Body of pancreas (tissue), 4 donors: ENCODE measurements around the gene RNF10. TPM values are rescaled to one million over a fixed set of nuclear protein-coding genes. Genes with fewer than 3 reads are reported as not detected.
A peak's percentile ranks its signal among the peaks of the same experiment; 100 is the strongest.

ENCODE experiments used
- ATAC-seq: fragments of 150-250 bp; one replicate; pipeline ENCODE4 v1.9.1; 2016
- DNase-seq, 4 donors: peaks; one replicate each; pipeline ENCODE4 v3.0.0-alpha.2; 2019
- H3K27ac ChIP-seq, 4 donors: fragments of 200-600 bp; sonication (generic); 1 replicate in 3 of 4; 2 replicates in 1 of 4; pipeline versions ENCODE4 v1.5.1 to v1.6.1; 2016 to 2019; ENCODE audit warnings: mild to moderate bottlenecking in 1 of 4, mixed read lengths in 1 of 4, moderate library complexity in 1 of 4
- H3K27me3 ChIP-seq, 2 donors: fragments of 200-600 bp; sonication (generic); one replicate each; pipeline ENCODE4 v1.6.0; 2016; ENCODE audit warnings: mild to moderate bottlenecking in 1 of 2
- H3K36me3 ChIP-seq, 2 donors: fragments of 200-600 bp; sonication (generic); replicated peaks in 1 of 2; 2 replicates each; pipeline ENCODE4 v1.5.1; 2016; ENCODE audit warnings: low read depth in 2 of 2; ENCODE audit not compliant: insufficient read depth in 1 of 2
- H3K4me1 ChIP-seq: fragments of 200-600 bp; sonication (generic); one replicate; pipeline ENCODE4 v1.6.0; 2016
- H3K4me3 ChIP-seq, 2 donors: fragments of 200-600 bp; sonication (generic); 1 replicate in 1 of 2; 2 replicates in 1 of 2; pipeline ENCODE4 v1.5.1; 2016 to 2019
- H3K9me3 ChIP-seq, 3 donors: fragments of 200-600 bp; sonication (generic); 1 replicate in 2 of 3; 2 replicates in 1 of 3; pipeline ENCODE4 v1.5.1; 2016
- CTCF ChIP-seq, 7 experiments: fragments of 450-650 bp in 4 of 7; fragments of 200-600 bp in 3 of 7; sonication (generic) in 3 of 7; IDR thresholded peaks; one replicate each; pipeline ENCODE4 v1.5.1; 2016 to 2019; ENCODE audit warnings: antibody characterized with exemption in 7 of 7
- POLR2A ChIP-seq, 3 donors: fragments of 450-650 bp; IDR thresholded peaks; one replicate each; pipeline ENCODE4 v1.6.1; 2016; ENCODE audit warnings: antibody characterized with exemption in 3 of 3, mild to moderate bottlenecking in 2 of 3
- WGBS, 2 donors: methylation state at CpG; one replicate each; pipeline ENCODE4 v1.1.5; 2017; 5-methylcytosine and 5-hydroxymethylcytosine counted together
- intact Hi-C: fragments of 100-400 bp; cut with DNase I; formaldehyde crosslinking; loops from one replicate; pipeline ENCODE4 v1.15.1; 2023
- total RNA-seq, 2 donors: library from RNA; depleted of rRNA; stranded (reverse); fragments of >200 nt; gene quantifications; one replicate each; pipeline ENCODE4 v1.1.0, GENCODE V29; 2016

RNF10 gene
- total RNA-seq, 2 donors from 2014 or later: 62.5 to 124 TPM

GRCh38 chr12:120573560-120573959 is 39.4 kb downstream of the RNF10 start:
- no peak overlapping the region for H3K27ac ChIP-seq
- DNase-seq: no peak
- no peaks in the 10 kb centered on the region for H3K4me1 ChIP-seq
- intact Hi-C loops: no loop called here
- peaks cover 19 to 42% of the 10 kb centered on the region in 2 donors for H3K36me3 ChIP-seq
- TF ChIP-seq POLR2A (IDR thresholded peaks at IDR 0.05): no peak
- no peaks in the 10 kb centered on the region for H3K9me3 ChIP-seq
- no peak for ATAC-seq
- H3K27me3 ChIP-seq: no peaks in the 10 kb centered on the region
- no peak overlapping the region for H3K4me3 ChIP-seq
- WGBS, 2 donors: 56 to 69% methylated on average over 6 of the region's 6 CpGs

DNA sequence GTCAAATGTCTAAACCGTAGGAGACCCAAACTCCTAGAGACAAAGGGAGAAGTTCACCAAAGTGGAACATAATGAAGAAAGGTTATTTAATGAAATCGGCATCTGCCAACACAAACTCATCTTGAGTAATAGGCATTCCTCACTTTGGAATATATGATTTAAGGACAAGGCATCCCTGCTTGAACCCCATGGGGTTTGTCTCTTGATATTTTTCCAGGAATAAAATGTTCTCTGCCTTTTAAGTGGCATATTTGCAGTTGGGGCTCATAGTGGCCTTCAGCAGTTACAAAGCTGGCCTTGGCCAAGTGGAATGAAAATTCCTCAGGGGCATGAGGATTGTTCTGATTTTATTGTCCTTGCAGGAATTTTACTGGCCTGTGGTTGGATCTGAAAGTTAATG is 40.0 kb downstream of the RNF10 start:
- WGBS, 2 donors: 81 to 90% methylated on average over 2 of the region's 2 CpGs
- no peak for ATAC-seq
- TF ChIP-seq CTCF (IDR thresholded peaks at IDR 0.05) (no peak), POLR2A (IDR thresholded peaks at IDR 0.05) (no peak)
- Histone ChIP-seq H3K4me3 (no peak overlapping the region), H3K9me3 (no peaks in the 10 kb centered on the region), H3K27me3 (no peaks in the 10 kb centered on the region), H3K27ac (no peak overlapping the region), H3K4me1 (no peaks in the 10 kb centered on the region), H3K36me3 (peaks cover 15 to 37% of the 10 kb centered on the region in 2 donors)
- intact Hi-C loops: no loop called here
- no peak for DNase-seq

- 22 to 55% methylated on average over 1 of the region's 1 CpG for WGBS, 2 donors
- Histone ChIP-seq H3K27me3 (no peaks in the 10 kb centered on the region), H3K27ac (no peak overlapping the region), H3K9me3 (no peaks in the 10 kb centered on the region), H3K4me3 (no peak overlapping the region), H3K36me3 (peaks cover 12 to 23% of the 10 kb centered on the region in 2 donors), H3K4me1 (peaks cover 30% of the 10 kb centered on the region)
- DNase-seq: no peak
- no peak for ATAC-seq
- TF ChIP-seq POLR2A (IDR thresholded peaks at IDR 0.05): no peak
- intact Hi-C loops: no loop called here
Observed at GRCh38 chr12:120579179-120579578, 45.0 kb downstream of the RNF10 start.

DNA sequence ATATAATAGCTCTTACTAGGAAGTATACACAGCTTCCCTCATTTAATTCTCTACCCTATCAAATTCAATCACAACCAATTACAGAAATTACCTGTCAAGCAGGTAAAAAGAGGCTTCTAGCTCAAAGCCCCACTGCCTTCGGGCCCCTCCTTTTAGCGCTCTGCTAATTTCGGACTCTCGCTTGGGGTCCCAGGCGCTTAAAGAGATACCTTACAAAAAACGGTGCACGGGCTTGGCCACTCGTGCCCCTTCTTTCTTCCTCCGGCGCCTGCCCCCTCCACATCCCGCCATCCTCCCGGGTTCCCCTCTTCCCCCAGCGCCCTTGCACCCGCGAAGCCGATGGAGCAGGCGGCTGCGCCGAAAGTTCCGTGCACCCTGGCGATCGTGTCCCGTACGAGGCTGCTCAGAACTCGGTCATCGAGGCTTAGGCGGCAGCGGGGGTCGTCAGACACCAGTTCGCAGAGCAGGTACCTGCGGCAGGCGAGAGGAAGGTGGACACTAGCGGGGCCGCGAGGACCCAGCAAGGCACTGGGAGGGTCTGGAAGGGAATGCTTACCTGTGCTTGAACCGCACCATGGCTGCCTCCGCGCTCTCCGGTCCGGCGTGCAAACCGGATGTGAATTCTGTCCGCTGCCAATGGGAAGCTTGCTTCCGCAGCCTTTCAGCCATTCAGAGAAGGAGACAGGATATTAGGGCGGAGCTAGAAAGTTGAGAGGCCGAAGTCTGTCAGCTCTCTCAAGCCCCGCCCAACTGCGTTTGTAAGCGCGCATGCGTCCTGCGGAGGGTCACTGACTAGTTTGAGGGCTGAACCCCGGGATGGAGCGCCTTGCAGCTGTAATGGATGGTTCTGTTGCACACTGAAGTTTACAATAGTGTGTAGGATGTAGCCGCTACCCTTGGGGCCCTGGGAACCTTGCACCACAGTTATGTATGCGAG is 46.9 kb downstream of the RNF10 start, which contains the start of gene POP5:
Gene POP5, minus strand, starts transcription at position 616 of the 937 bp plus-strand sequence. Its CDS starts 40 bp downstream, at position 576.
- peak; percentile 95 for ATAC-seq
- Histone ChIP-seq H3K9me3 (no peaks in the 10 kb centered on the region), H3K36me3 (peaks cover 3 to 19% of the 10 kb centered on the region in 2 donors), H3K4me1 (peaks cover 38% of the 10 kb centered on the region), H3K27me3 (no peaks in the 10 kb centered on the region), H3K4me3 (peak within 1 kb of the TSS; percentile 68 to 71), H3K27ac (peak within 1 kb of the TSS; percentile 50 to 81 (median 68))
- WGBS, 2 donors: 0% methylated on average over 24 to 55 of the region's 56 CpGs
- intact Hi-C loops: loop anchor here (10.0 kb wide), 2 partner anchors 144 to 524 kb away; partner anchors contain the start of gene ACADS
- DNase-seq: peak; percentile 97 to 99 (median 98)
- TF ChIP-seq POLR2A (IDR thresholded peaks at IDR 0.05) (peak; percentile 47 to 85 (median 83)), CTCF (IDR thresholded peaks at IDR 0.05) (no peak)

DNA sequence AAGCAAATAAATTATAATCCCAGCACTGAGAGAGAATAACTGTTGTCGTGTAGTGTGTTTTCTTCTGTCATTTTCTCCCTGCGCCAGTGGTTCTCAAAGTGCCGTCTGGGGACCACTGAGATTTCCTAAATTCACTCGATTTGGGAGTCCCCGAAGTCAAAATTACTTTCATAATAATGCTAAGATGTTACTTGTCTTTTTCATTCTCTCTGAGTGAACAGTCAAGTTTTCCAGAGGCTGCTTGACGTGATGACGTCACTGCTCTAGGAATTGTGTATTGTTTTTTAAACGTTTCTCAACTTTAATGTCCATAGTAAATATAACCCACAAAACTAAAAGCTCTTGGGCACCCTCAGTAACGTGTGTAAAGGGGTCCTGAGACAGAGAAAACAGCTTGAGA is 47.8 kb downstream of the RNF10 start:
- H3K9me3 ChIP-seq: no peaks in the 10 kb centered on the region
- no peak for DNase-seq
- no peak overlapping the region for H3K4me3 ChIP-seq
- 26 to 40% methylated on average over 9 of the region's 9 CpGs for WGBS, 2 donors
- intact Hi-C loops: loop anchor here (10.0 kb wide), 2 partner anchors 143 to 523 kb away; partner anchors contain the start of gene ACADS
- no peak for ATAC-seq
- H3K36me3 ChIP-seq: peaks cover 0 to 11% of the 10 kb centered on the region in 2 donors
- H3K27ac ChIP-seq: peak overlapping the region in 1 of 4 donors; percentile 81
- no peaks in the 10 kb centered on the region for H3K27me3 ChIP-seq
- H3K4me1 ChIP-seq: peaks cover 38% of the 10 kb centered on the region
- no peak for TF ChIP-seq POLR2A (IDR thresholded peaks at IDR 0.05)
- TF ChIP-seq CTCF (IDR thresholded peaks at IDR 0.05): no peak
